A549 (cell line): ENCODE results near the gene CRYBG2. TPM values are rescaled to one million over a fixed set of nuclear protein-coding genes. Genes with fewer than 3 reads are reported as not detected.

Experiments
- ATAC-seq, 2 experiments: fragments of 200-7000 bp in 1 of 2; fragments of >200 bp in 1 of 2; cut with Nextera tagmentation in 1 of 2; cut with Tn5 transposase in 1 of 2; 3 replicates each; pipeline versions ENCODE4 v1.8.0 to v1.9.1; 2018 to 2020; ENCODE audit warnings: mild to moderate bottlenecking in 1 of 2, moderate library complexity in 1 of 2
- CTCF ChIA-PET: fragments of 300-600 bp; sonication (Branson Sonifier 250); formaldehyde crosslinking; extraction: SDS; loops from one replicate; lab custom pipeline; 2021; ENCODE audit warnings: antibody characterized with exemption, inconsistent platforms; lab: Yijun Ruan, JAX
- POLR2A ChIA-PET: fragments of 350-600 bp; formaldehyde crosslinking; extraction: SDS; loops from one replicate; lab custom pipeline; 2021; ENCODE audit warnings: antibody characterized with exemption, inconsistent platforms; lab: Yijun Ruan, JAX
- DNase-seq, 2 experiments: peaks; one replicate each; pipeline versions ENCODE4 v3.0.0 to v3.0.0-alpha.2; 2011 to 2016; ENCODE audit warnings: low read depth in 1 of 2, low spot score in 1 of 2
- FAIRE-seq: peaks from 2 replicates; lab custom pipeline; 2011; peaks lifted over from hg19 to GRCh38; lab: Jason Lieb, UNC
- H3K27ac ChIP-seq, 2 experiments: fragments of >200 bp; sonication (Bioruptor Twin); formaldehyde crosslinking; 3 replicates each; pipeline ENCODE4 v1.5.1; 2016 to 2017
- H3K4me1 ChIP-seq: fragments of >200 bp; sonication (Bioruptor Twin); formaldehyde crosslinking; 3 replicates; pipeline ENCODE4 v1.6.1; 2016
- H3K4me2 ChIP-seq: fragments of >200 bp; sonication (Bioruptor Twin); formaldehyde crosslinking; 3 replicates; pipeline ENCODE4 v1.6.1; 2016
- H3K4me3 ChIP-seq: fragments of >200 bp; sonication (Bioruptor Twin); formaldehyde crosslinking; 3 replicates; pipeline ENCODE4 v1.5.1; 2016
- H3K9me3 ChIP-seq: fragments of >200 bp; sonication (Bioruptor Twin); formaldehyde crosslinking; 3 replicates; pipeline ENCODE4 v1.6.1; 2016
- BHLHE40 ChIP-seq: IDR thresholded peaks from 2 replicates; pipeline ENCODE4 v1.6.1; 2012; ENCODE audit warnings: low read depth, low read length, inconsistent platforms
- CEBPB ChIP-seq, 2 experiments: fragments of >200 bp in 1 of 2; sonication (Bioruptor Twin) in 1 of 2; formaldehyde crosslinking in 1 of 2; IDR thresholded peaks; 2 replicates each; pipeline ENCODE4 v1.6.1; 2012 to 2016
- ESRRA ChIP-seq: fragments of 150-350 bp; IDR thresholded peaks from 2 replicates; pipeline ENCODE4 v1.6.1; 2014; ENCODE audit warnings: mild to moderate bottlenecking, low read length, borderline replicate concordance
- FOSL2 ChIP-seq, 2 experiments: fragments of 450-650 bp in 1 of 2; fragments of >200 bp in 1 of 2; sonication (Bioruptor Twin) in 1 of 2; formaldehyde crosslinking; IDR thresholded peaks; 2 replicates each; pipeline versions ENCODE4 v1.5.0 to v1.6.1; 2016 to 2020; ENCODE audit warnings: mild to moderate bottlenecking in 1 of 2, moderate library complexity in 1 of 2
- FOXS1 ChIP-seq: fragments of 250-450 bp; sonication (Bioruptor Pico); IDR thresholded peaks from 2 replicates; pipeline ENCODE4 v1.5.0; 2020; ENCODE audit warnings: mild to moderate bottlenecking, moderate library complexity
- HOXB13 ChIP-seq: fragments of 250-450 bp; sonication (Bioruptor Pico); IDR thresholded peaks from 2 replicates; pipeline ENCODE4 v1.5.0; 2020; ENCODE audit warnings: low read depth, mild to moderate bottlenecking, moderate library complexity
- HOXB5 ChIP-seq: fragments of 250-450 bp; sonication (Bioruptor Pico); IDR thresholded peaks from 2 replicates; pipeline ENCODE4 v1.5.0; 2020; ENCODE audit warnings: mild to moderate bottlenecking, moderate library complexity
- JUNB ChIP-seq: fragments of >200 bp; sonication (Bioruptor Twin); formaldehyde crosslinking; IDR thresholded peaks from 2 replicates; pipeline ENCODE4 v1.6.1; 2016
- KDM1A ChIP-seq: fragments of 200-600 bp; sonication (generic); IDR thresholded peaks from 2 replicates; pipeline ENCODE4 v1.6.1; 2016; ENCODE audit warnings: low read depth, mild to moderate bottlenecking
- KDM5A ChIP-seq: fragments of 200-600 bp; sonication (generic); IDR thresholded peaks from 2 replicates; pipeline ENCODE4 v1.6.1; 2016; ENCODE audit warnings: antibody characterized with exemption, mild to moderate bottlenecking
- MAZ ChIP-seq: fragments of 150-350 bp; IDR thresholded peaks from 2 replicates; pipeline ENCODE4 v1.6.1; 2014; ENCODE audit warnings: antibody characterized with exemption, low read depth, low read length, borderline replicate concordance
- MYC ChIP-seq: IDR thresholded peaks from 2 replicates; pipeline ENCODE4 v1.6.1; 2012; ENCODE audit warnings: mild to moderate bottlenecking, inconsistent platforms, low read length, improper control_type of control experiment, borderline replicate concordance
- NFE2L2 ChIP-seq: fragments of 150-350 bp; conservative IDR thresholded peaks from 2 replicates; pipeline ENCODE4 v1.6.1; 2014; ENCODE audit warnings: low read length
- NPAS2 ChIP-seq: fragments of 250-450 bp; sonication (Bioruptor Pico); IDR thresholded peaks from 2 replicates; pipeline ENCODE4 v1.8.0; 2022; ENCODE audit warnings: mild to moderate bottlenecking, moderate library complexity, borderline replicate concordance
- NR3C1 ChIP-seq: fragments of >200 bp; sonication (Bioruptor Twin); formaldehyde crosslinking; IDR thresholded peaks from 3 replicates; pipeline ENCODE4 v1.6.1; 2017
- PHF8 ChIP-seq: fragments of 200-600 bp; sonication (generic); IDR thresholded peaks from 2 replicates; pipeline ENCODE4 v1.6.1; 2016; ENCODE audit warnings: low read depth, mild to moderate bottlenecking, antibody characterized with exemption, moderate library complexity, borderline replicate concordance
- POLR2AphosphoS2 ChIP-seq: conservative IDR thresholded peaks from 2 replicates; pipeline ENCODE4 v1.6.1; 2012; ENCODE audit warnings: low read length, improper control_type of control experiment, inconsistent platforms
- RAD21 ChIP-seq, 2 experiments: fragments of >200 bp in 1 of 2; sonication (Bioruptor Twin) in 1 of 2; formaldehyde crosslinking in 1 of 2; IDR thresholded peaks in 1 of 2; conservative IDR thresholded peaks in 1 of 2; 2 replicates in 1 of 2; 3 replicates in 1 of 2; pipeline ENCODE4 v1.6.1; 2012 to 2018; ENCODE audit warnings: inconsistent platforms in 1 of 2
- RARB ChIP-seq: fragments of 250-450 bp; sonication (Bioruptor Pico); IDR thresholded peaks from 2 replicates; pipeline ENCODE4 v1.8.0; 2021; ENCODE audit warnings: mild to moderate bottlenecking, moderate library complexity
- RFX5 ChIP-seq: fragments of 450-650 bp; IDR thresholded peaks from 2 replicates; pipeline ENCODE4 v1.7.1; 2014; ENCODE audit warnings: antibody characterized with exemption, mild to moderate bottlenecking, moderate library complexity
- RNF2 ChIP-seq: fragments of 200-600 bp; sonication (generic); IDR thresholded peaks from 2 replicates; pipeline ENCODE4 v1.6.1; 2016; ENCODE audit warnings: low read depth, mild to moderate bottlenecking, antibody characterized with exemption, moderate library complexity, borderline replicate concordance
- SREBF2 ChIP-seq: fragments of 450-650 bp; IDR thresholded peaks from 2 replicates; pipeline ENCODE4 v1.6.1; 2014; ENCODE audit warnings: mild to moderate bottlenecking, moderate library complexity
- TFCP2L1 ChIP-seq: fragments of 250-450 bp; sonication (Bioruptor Pico); IDR thresholded peaks from 2 replicates; pipeline ENCODE4 v1.5.0; 2021; ENCODE audit warnings: mild to moderate bottlenecking
- TP53 ChIP-seq: fragments of 250-450 bp; sonication (Bioruptor Pico); IDR thresholded peaks from 2 replicates; pipeline ENCODE4 v1.5.0; 2021; ENCODE audit warnings: mild to moderate bottlenecking, moderate library complexity
- ZC3H11A ChIP-seq: fragments of 450-650 bp; IDR thresholded peaks from 2 replicates; pipeline ENCODE4 v1.6.1; 2014; ENCODE audit warnings: antibody characterized with exemption, mild to moderate bottlenecking
- ZFP36 ChIP-seq: fragments of 450-650 bp; IDR thresholded peaks from 2 replicates; pipeline ENCODE4 v1.6.1; 2014; ENCODE audit warnings: borderline replicate concordance; ENCODE audit not compliant: partially characterized antibody
- WGBS: methylation state at CpG from one replicate; pipeline ENCODE4 v1.1.6; 2017; ENCODE audit errors: missing lambda C conversion rate; 5-methylcytosine and 5-hydroxymethylcytosine counted together
- polyA plus RNA-seq, 4 experiments: library from polyadenylated mRNA; depleted of rRNA in 3 of 4; stranded (reverse); fragments of >200 nt; fragmentation: RNase III in 1 of 4; extraction: RNeasy Plus Mini Kit Qiagen cat#74134 plus additional on column Dnase treatment in 1 of 4; gene quantifications; 2 replicates in 3 of 4; 3 replicates in 1 of 4; pipeline ENCODE4 v1.2.3, GENCODE V29; 2011 to 2017
- TF ChIP-seq, protein P1 (sequence below): fragments of 200-600 bp; sonication (generic); IDR thresholded peaks from 2 replicates; pipeline ENCODE4 v1.6.1; 2016; ENCODE audit warnings: antibody characterized with exemption, mild to moderate bottlenecking, moderate library complexity
- TF ChIP-seq, protein P2 (sequence below): fragments of 150-350 bp; IDR thresholded peaks from 2 replicates; pipeline ENCODE4 v1.6.1; 2014; ENCODE audit warnings: low read depth, mild to moderate bottlenecking, low read length

The CRYBG2 gene
- polyA plus RNA-seq, 2 of the 4 experiments (the other 2 are of a cell fraction): 0.67 to 2.7 TPM

DNA sequence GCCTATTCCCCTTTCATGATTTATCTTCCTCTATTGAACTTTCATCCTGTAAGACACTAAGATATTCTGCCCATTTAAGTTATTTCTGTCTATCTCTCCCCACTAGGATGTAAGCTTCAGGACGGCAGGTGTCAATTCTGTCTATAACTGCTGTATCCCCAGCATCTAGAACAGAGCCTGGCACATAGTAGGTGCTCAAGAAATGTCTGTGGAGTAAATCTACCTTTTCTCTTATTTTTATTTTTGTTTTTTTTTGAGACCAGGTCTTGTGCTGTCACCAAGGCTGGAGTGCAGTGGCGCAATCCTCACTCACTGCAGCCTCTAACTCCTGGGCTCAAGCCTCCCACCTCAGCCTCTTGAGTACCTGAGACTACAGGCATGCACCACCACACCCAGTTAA is 30.5 kb downstream of the CRYBG2 start:
- POLR2A ChIA-PET: interaction anchor here (0.7 kb wide), 1 partner anchor 28 kb away, joined by 3 read pairs; no protein-coding TSS in a partner anchor
- no peak overlapping the region for H3K4me2 ChIP-seq
- TF ChIP-seq ZFP36 (no peak), RAD21 (conservative IDR thresholded peaks at IDR 0.05 in 1 of 2, IDR thresholded peaks at IDR 0.05 in 1 of 2) (no peak), TFCP2L1 (CRISPR knock-in tag) (no peak), FOXS1 (no peak), TP53 (CRISPR knock-in tag) (no peak), KDM1A (no peak), FOSL2 (IDR thresholded peaks at IDR 0.05) (no peak), FOSL2 (CRISPR knock-in tag; IDR thresholded peaks at IDR 0.05) (no peak), SREBF2 (no peak), NR3C1 (no peak), MAZ (no peak), BHLHE40 (no peak), KDM5A (no peak), ZC3H11A (no peak), MYC (no peak), RARB (CRISPR knock-in tag) (no peak), PHF8 (no peak), JUNB (no peak), RFX5 (no peak)
- TF ChIP-seq, protein P1, sequence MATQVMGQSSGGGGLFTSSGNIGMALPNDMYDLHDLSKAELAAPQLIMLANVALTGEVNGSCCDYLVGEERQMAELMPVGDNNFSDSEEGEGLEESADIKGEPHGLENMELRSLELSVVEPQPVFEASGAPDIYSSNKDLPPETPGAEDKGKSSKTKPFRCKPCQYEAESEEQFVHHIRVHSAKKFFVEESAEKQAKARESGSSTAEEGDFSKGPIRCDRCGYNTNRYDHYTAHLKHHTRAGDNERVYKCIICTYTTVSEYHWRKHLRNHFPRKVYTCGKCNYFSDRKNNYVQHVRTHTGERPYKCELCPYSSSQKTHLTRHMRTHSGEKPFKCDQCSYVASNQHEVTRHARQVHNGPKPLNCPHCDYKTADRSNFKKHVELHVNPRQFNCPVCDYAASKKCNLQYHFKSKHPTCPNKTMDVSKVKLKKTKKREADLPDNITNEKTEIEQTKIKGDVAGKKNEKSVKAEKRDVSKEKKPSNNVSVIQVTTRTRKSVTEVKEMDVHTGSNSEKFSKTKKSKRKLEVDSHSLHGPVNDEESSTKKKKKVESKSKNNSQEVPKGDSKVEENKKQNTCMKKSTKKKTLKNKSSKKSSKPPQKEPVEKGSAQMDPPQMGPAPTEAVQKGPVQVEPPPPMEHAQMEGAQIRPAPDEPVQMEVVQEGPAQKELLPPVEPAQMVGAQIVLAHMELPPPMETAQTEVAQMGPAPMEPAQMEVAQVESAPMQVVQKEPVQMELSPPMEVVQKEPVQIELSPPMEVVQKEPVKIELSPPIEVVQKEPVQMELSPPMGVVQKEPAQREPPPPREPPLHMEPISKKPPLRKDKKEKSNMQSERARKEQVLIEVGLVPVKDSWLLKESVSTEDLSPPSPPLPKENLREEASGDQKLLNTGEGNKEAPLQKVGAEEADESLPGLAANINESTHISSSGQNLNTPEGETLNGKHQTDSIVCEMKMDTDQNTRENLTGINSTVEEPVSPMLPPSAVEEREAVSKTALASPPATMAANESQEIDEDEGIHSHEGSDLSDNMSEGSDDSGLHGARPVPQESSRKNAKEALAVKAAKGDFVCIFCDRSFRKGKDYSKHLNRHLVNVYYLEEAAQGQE: no peak
- no peaks in the 10 kb centered on the region for H3K9me3 ChIP-seq
- no peak for ATAC-seq
- CTCF ChIA-PET: interaction anchor here (1.2 to 14.3 kb wide), 6 partner anchors 8 to 68 kb away, joined by 3 to 128 read pairs (median 19); no protein-coding TSS in a partner anchor
- H3K27ac ChIP-seq: no peak overlapping the region
- 0 out of 3 replicates have a peak, but pooled peaks cover 5% of the 10 kb centered on the region for H3K4me1 ChIP-seq
- no peak for FAIRE-seq
- no peak for DNase-seq
- 82% methylated on average over 2 of the region's 2 CpGs for WGBS
- no peak overlapping the region for H3K4me3 ChIP-seq

DNA sequence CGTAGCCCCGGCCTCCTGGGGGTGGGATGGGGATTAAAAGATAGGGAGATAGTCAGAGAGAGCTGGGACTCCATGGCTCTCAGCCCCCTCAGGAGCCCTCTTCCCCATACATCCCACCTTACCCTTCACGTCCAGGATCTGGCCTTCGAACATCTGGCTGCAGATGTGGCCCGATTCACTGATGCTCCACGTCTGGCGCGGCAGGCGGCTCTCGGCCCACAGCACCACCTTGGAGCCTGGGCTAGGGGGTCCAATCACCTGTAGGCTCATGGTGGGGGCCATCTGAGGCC is 31.9 kb downstream of the CRYBG2 start:
- H3K4me2 ChIP-seq: no peak overlapping the region
- POLR2A ChIA-PET: no interaction called here
- DNase-seq (no peak), ATAC-seq (no peak), FAIRE-seq (no peak)
- H3K4me3 ChIP-seq: no peak overlapping the region
- 44% methylated on average over 5 of the region's 10 CpGs for WGBS
- CTCF ChIA-PET: interaction anchor here (0.6 to 14.3 kb wide), 50 partner anchors 10 to 286 kb away, joined by 3 to 128 read pairs (median 5); partner anchors contain the start of genes C1orf232, CATSPER4, CEP85 and SH3BGRL3
- H3K9me3 ChIP-seq: no peaks in the 10 kb centered on the region
- 0 out of 3 replicates have a peak, but pooled peaks cover 5% of the 10 kb centered on the region for H3K4me1 ChIP-seq
- H3K27ac ChIP-seq: no peak overlapping the region
- TF ChIP-seq RAD21 (conservative IDR thresholded peaks at IDR 0.05 in 1 of 2, IDR thresholded peaks at IDR 0.05 in 1 of 2): no peak
- TF ChIP-seq HOXB5 (CRISPR knock-in tag): no peak
- TF ChIP-seq, protein P2, sequence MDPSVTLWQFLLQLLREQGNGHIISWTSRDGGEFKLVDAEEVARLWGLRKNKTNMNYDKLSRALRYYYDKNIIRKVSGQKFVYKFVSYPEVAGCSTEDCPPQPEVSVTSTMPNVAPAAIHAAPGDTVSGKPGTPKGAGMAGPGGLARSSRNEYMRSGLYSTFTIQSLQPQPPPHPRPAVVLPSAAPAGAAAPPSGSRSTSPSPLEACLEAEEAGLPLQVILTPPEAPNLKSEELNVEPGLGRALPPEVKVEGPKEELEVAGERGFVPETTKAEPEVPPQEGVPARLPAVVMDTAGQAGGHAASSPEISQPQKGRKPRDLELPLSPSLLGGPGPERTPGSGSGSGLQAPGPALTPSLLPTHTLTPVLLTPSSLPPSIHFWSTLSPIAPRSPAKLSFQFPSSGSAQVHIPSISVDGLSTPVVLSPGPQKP: no peak
- TF ChIP-seq HOXB13 (CRISPR knock-in tag): no peak
- no peak for TF ChIP-seq POLR2AphosphoS2
- no peak for TF ChIP-seq CEBPB (IDR thresholded peaks at IDR 0.05)
- TF ChIP-seq RNF2: no peak
- TF ChIP-seq, protein P1: no peak
- TF ChIP-seq ESRRA: no peak
- TF ChIP-seq BHLHE40: no peak
- TF ChIP-seq SREBF2: no peak
- TF ChIP-seq NFE2L2: no peak
- TF ChIP-seq NPAS2 (CRISPR knock-in tag): no peak
- no peak for TF ChIP-seq NR3C1
